GM10847 (cell line): Measurements from ENCODE around the gene PNPLA3.

Experiments
- POLR2A ChIP-seq: IDR thresholded peaks from 2 replicates; pipeline ENCODE4 v1.6.1; 2011; ENCODE audit not compliant: insufficient read length; ENCODE audit errors: extremely low read depth

PNPLA3 gene

GRCh38 chr22:43964314-43964857 is 40.8 kb downstream of the PNPLA3 start:
- TF ChIP-seq POLR2A, result no peak

GRCh38 chr22:43967069-43967468 is 43.5 kb downstream of the PNPLA3 start:
- no peak for TF ChIP-seq POLR2A

GRCh38 chr22:43968614-43969013 is 45.0 kb downstream of the PNPLA3 start:
- no peak for TF ChIP-seq POLR2A

GRCh38 chr22:43969021-43969878 is 45.6 kb downstream of the PNPLA3 start:
- TF ChIP-seq POLR2A, result no peak

GRCh38 chr22:43969989-43970755 is 46.6 kb downstream of the PNPLA3 start:
- no peak for TF ChIP-seq POLR2A

- no peak for TF ChIP-seq POLR2A
Observed at GRCh38 chr22:43971112-43971511, 47.5 kb downstream of the PNPLA3 start.

GRCh38 chr22:43972931-43973462 is 49.4 kb downstream of the PNPLA3 start:
- TF ChIP-seq POLR2A, result no peak

GRCh38 chr22:43974028-43974545 is 50.5 kb downstream of the PNPLA3 start:
- TF ChIP-seq POLR2A, result no peak

- no peak for TF ChIP-seq POLR2A
Observed at GRCh38 chr22:43975041-43975440, 51.4 kb downstream of the PNPLA3 start.

- no peak for TF ChIP-seq POLR2A
Observed at GRCh38 chr22:43976861-43977795, 53.5 kb downstream of the PNPLA3 start.

- TF ChIP-seq POLR2A, result no peak
Observed at GRCh38 chr22:43978558-43978957, 55.0 kb downstream of the PNPLA3 start.

- TF ChIP-seq POLR2A, result no peak
Observed at GRCh38 chr22:43980579-43980978, 57.0 kb downstream of the PNPLA3 start.

GRCh38 chr22:43980996-43981395 is 57.4 kb downstream of the PNPLA3 start:
- TF ChIP-seq POLR2A, result no peak

GRCh38 chr22:43983808-43984207 is 60.2 kb downstream of the PNPLA3 start:
- TF ChIP-seq POLR2A, result no peak
